HG02623 (cell line): ENCODE measurements around the gene CBFB.
"Not testable (repeated sequence)": the region's sequence is repeated elsewhere in the genome, so short reads cannot be mapped to it uniquely, and the experiment has no call there.

ENCODE experiments used
- ATAC-seq: cut with Tn5 transposase; IDR thresholded peaks from one replicate; pipeline ENCODE4 v1.9.1; 2021; ENCODE audit warnings: moderate library complexity; ENCODE audit not compliant: unreplicated experiment

CBFB gene

DNA sequence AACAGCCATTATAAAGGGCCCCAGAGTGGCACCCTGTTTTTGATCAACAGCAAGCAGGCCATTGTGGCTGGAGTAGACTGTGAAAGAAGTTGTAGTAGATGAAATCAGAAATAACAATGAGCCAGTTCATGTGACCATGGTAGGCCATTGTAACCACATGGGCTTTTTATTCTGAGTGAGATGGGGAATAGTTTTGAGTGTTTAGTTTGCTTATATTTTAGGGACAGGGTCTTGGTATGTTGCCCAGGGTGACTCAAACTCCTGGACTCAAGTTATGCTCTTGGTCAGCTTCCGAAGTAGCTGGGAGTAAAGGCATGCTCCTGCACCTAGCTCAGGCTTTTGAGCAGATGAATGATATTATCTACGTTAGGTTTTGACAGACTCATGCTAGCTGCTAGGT is 12.0 kb downstream of the CBFB start:
- ATAC-seq = no peak

- ATAC-seq = not testable (repeated sequence)
Measured at GRCh38 chr16:67041520-67041919, 12.6 kb downstream of the CBFB start.

- ATAC-seq = no peak
Measured at GRCh38 chr16:67043420-67043819, 14.5 kb downstream of the CBFB start.

DNA sequence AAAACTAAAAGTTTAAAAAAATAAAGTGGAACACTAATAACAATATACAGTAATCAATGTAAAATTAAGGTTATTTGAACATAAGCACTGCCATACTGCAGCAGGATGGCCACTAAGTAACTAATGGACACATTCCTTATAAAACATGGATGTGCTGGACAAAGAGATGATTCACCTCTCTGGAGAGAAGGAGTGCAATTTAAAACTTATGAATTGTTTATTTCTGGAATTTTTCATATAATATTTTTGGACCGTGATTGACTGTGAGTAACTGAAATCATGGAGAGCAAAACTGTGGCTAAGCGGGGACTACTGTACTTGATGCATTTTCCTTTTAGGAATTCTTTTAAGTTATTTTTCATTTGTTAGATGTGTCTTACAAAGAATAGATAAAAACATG is 21.8 kb downstream of the CBFB start:
- no peak for ATAC-seq

GRCh38 chr16:67052399-67052798 is 23.4 kb downstream of the CBFB start:
- ATAC-seq = no peak

- ATAC-seq = no peak
Measured at GRCh38 chr16:67053767-67054334, 24.9 kb downstream of the CBFB start.

DNA sequence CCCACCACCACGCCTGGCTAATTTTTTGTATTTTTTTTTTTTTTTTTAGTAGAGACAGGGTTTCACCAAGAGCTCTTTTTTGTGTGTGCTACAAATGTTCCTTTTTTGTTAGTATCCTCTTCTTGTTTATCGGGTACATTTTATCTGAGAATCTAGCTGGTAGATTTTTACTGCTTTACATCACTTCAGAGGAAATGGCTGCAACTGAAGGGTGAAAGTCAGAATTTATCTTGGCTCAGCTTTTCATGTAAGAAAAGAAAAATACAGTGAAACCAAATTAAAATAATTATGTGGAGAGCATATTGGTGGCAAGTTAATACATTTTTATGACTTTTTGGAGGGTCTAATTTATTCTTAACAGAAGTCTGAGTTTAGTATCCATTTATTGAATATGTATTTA is 26.0 kb downstream of the CBFB start:
- no peak for ATAC-seq

DNA sequence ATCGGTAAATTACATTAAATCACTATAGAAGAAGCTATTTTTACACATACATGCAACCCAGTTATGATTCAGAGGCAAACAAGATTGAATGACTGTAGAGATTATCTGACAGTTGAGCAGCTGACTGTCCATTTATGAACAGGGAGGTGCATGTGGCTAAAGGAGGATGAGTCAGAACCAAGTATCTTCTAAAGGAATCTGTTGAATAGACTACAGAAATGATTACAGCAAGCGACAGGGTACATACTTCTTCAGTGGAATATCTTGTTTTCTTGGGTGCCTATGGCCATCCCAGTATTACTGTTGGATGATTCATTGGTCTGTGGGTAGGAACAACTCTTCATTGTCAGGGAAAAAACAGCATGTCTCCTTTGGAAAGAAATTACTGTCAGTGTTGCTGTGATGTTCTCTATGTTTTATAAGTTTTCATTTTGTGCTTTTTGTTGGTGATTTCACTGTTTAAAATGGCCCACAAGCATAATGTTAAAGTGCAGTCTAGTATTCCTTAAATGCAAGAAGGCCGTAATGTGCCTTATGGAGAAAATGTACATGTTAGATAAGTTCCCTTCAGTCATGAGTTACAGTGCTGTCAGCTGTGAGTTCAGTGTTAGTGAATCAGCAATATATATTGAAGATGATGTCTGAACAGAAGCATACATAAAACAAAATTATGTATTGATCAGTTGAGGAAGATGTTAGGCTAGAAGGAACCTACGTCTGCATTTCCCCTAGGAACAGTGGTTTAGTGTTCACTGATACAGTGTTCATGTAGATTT is 27.0 kb downstream of the CBFB start:
- ATAC-seq = no peak

DNA sequence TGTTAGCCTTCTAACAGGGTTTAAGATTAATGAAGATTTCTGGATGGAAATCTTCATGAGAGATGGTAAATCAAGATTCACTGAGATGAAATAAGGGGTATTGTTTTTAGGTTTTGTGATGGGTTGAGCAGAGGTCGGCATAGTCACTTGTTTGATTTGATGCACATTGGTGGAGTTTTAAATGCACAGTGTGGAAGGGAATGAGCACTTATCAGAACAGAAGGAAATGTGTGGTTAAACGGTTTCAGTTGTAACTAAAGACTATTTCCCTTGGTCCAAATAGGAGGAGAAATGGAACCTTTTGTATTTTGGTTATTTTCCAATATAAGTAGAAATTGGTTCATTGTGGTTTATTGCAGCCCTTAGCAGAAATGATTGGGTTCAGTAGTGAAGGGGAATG is 34.1 kb downstream of the CBFB start:
- no peak for ATAC-seq

DNA sequence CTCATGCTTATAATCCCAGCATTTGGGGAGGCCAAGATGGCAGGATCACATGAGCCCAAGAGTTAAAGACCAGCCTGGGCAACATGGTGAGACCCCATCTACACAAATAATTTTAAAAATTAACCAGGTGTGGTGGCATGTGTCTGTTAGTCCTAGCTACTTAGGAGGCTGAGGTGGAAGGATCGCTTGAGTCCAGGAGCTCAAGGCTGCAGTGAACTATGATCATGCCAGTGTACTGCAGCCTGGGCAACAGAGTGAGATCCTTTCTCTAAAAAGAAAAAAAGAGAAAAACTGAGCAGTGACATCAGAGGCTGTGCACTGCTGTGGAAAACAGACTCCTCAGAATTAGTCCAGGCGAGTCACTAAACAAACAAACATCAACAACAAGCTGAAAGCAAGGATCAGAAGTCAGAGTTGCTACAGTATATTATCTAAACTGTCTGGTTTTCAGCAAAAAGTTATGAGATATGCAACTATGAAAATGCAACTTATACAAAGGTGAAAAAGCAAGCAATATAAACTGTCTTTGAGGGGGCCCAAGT is 39.3 kb downstream of the CBFB start:
- ATAC-seq = no peak

DNA sequence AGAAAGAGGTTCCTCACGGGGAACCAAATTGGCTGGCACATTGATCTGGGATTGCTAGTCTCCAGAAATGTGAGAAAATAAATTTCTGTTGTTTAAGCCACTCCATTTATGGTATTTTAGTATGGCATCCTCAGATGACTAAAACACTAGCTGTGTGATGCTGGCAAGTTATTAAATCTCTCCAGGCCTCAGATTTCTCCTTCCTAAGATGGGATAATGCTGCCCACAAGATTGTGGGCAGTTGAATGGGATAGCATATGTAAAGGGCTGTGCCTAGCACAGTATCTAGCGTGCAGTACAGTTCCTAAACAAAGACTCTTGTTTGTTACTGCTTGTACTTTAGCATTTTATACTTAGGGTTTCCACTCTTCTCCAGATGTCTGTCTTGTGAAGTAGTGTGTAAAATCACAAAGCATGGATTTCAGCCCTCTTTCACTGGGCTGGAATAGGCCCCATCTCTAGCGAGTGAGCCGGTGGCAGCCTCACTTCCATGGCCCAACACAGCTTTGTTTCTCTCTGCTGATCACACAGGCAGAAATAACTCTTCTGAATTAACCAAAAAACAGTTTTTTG is 42.6 kb downstream of the CBFB start:
- no peak for ATAC-seq

DNA sequence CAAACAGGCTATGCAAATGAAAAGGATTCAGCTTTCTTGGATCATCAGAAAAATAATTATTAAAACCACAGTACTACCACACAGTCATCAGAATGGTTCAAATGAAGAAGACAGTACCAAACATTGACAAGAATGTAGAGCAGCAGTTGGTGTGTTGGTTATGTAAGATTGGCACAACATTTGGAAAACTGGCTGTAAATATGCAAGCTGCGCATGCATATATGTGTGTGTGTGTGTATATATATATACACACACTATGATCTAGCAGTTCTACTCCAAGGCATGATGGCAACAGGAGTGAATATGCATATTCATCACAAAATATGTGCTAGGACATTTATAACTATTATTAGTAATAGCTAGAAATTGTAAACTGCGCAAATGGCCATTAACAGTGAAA is 46.4 kb downstream of the CBFB start:
- ATAC-seq = no peak

DNA sequence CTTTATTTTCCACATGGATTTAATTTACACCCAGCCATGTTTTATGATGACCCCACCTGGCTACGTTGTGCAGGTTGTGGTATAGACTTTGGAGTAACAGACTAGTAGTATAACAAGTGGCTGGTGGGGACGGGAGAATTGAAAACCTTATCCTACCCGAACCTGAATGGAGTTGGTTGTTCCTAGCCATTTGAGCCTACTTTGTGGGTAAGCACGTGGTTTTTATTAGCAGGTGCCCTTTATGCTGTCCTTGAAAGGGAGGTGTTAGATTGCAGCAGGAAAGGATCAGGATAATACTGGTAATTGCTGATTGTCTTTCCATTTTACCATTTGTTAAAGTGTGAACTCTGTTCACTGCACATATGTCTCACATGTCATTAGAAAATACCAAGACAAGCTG is 48.9 kb downstream of the CBFB start:
- no peak for ATAC-seq

DNA sequence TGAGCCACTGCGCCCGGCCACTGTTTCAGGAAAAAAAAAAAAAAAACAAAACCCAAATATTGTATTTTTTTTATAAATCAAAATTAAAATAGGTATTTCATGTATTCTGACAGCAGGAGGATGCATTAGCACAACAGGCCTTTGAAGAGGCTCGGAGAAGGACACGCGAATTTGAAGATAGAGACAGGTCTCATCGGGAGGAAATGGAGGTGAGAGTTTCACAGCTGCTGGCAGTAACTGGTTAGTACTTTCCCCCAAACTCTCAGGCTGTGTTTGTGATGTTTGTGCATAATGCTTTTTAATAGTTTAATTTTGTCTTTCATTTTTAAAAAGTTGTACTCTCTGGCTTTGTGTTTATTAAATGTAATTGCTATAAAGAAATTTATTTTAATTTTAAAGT is 53.2 kb downstream of the CBFB start:
- ATAC-seq = no peak

GRCh38 chr16:67082891-67083290 is 53.9 kb downstream of the CBFB start:
- no peak for ATAC-seq

GRCh38 chr16:67084345-67085028 is 55.5 kb downstream of the CBFB start:
- ATAC-seq = no peak

DNA sequence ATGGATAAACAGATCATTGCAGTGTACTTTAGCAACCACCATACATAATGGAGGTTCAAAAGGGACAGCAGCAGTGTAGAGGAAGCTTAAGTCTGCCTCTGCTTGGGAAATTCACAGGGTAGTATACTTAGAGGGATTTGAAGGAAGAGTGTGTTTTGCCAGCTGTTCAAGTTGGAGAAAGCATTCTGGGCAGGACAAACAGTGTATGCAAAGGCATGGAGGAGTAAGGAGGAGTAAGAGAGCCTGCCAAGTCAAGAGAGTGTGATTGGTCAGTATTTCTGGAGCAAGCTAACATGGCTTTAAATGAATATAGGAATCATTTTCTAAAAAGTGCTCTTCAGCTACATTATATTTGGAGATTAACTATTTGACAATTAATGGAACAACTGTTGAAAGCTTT is 57.9 kb downstream of the CBFB start:
- no peak for ATAC-seq

- ATAC-seq = no peak
Measured at GRCh38 chr16:67087291-67087690, 58.3 kb downstream of the CBFB start.

- no peak for ATAC-seq
Measured at GRCh38 chr16:67087803-67088202, 58.9 kb downstream of the CBFB start.

GRCh38 chr16:67088551-67088950 is 59.6 kb downstream of the CBFB start:
- no peak for ATAC-seq

DNA sequence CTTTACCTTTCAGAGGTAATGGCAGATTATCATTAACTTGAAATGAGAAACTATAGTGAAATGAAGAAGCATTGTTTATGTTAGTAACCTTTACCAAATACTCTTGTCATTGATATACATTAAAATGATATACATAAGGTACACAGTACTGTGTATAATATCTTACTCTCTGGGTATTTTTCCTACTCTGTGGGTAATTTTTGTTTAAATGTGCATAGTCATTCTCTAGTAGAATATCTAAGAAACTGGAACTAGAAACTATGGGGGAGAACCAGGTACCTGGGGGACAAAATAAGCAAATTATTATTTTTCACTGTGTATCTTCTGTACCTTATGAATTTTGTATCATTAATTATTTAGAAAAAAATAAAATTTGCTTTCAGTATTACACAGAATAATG is 60.2 kb downstream of the CBFB start:
- ATAC-seq = no peak
